Measurements from ENCODE around the gene SLC22A12.

- TF ChIP-seq POLR2A (IDR thresholded peaks at IDR 0.05), result no peak
- no peak for TF ChIP-seq CTCF (IDR thresholded peaks at IDR 0.05)
These were observed 20.7 kb upstream of the SLC22A12 start for GRCh38 chr11:64570341-64570740.

Measured in right lobe of liver (tissue), 4 donors.